ENCODE results near the gene APOBEC3C.
"Not testable (repeated sequence)": the region's sequence is repeated elsewhere in the genome, so short reads cannot be mapped to it uniquely, and the experiment has no call there.

The APOBEC3C gene

DNA sequence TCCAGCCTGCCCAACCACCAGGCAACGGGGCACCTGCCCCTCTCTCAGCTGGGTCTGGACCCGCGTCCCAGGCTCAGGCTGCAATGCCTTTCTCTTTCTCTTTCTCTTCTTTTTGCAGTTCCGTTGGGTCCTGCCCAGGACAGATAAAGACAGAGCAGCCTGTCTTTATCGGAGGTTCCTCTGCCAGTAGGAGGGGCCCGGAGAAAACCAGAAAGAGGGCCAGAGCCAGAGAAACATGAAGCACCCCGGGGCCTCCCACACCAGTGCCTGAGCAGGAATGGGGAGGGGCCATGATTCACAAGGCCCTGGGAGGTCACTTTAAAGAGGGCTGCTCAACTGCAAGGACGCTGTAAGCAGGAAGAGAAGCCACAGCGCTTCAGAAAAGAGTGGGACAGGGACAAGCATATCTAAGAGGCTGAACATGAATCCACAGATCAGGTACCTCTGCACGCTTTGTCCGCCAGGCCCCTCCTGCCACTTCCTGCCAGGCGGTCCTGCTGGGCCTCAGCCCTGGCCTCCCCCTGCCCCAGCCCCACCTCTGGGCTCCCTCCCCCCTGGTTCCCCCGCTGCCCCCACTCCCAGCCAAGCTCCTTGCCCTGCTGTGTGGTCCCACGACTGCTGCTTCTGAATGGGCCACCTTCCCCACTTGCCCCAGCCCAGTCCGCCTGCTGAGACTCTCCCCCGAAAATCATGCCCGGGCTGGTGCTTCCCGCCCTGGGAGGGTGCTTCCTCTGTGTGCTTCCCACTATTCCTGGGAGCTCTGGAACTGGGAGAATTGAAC is at the start of gene APOBEC3C:
TSS of gene APOBEC3C (plus strand) at position 316 of the 781 bp plus-strand sequence. CDS start at position 422, 106 bp downstream.
- peak; percentile 73 for DNase-seq

DNA sequence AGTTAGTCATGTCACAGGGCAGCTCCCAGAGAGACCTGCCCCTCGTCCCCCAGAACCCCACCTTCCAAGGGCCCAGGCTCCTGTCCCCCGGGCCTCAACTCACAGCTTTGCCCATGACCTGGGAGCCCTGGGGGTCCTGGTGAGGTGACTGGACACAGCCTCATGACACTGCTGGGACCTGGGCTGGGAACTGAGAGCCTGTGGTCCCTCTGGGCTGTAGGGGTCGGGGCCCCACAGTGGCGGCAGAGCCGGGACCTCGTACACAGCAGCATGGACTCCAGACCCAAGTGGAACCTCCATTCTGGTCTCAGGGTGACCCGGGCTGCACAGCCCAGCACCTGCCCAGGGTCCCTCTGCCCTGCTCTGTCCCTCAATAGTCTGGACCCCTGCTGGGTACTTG is 49.8 kb upstream of the APOBEC3C start:
- DNase-seq: no peak

DNA sequence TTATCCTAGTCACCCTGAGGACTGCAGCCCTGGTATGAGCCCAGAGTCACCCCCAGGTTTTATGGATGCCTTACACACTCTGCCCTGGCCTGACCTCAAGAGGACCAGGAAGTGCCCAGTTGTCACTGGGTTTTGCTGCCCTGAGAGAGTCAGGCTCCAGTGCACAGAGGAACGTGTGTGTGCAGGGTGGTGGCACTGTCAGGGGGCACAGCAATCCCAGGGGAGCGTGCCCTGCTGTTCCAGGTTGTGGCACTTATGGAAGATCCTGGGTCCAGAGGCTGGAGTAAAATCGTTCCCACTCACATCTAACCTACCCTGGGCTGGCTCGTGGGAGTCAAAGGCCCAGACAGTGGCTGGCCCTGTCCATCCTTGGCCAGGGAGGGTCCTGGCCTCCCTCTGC is 49.1 kb upstream of the APOBEC3C start:
- DNase-seq: no peak

DNA sequence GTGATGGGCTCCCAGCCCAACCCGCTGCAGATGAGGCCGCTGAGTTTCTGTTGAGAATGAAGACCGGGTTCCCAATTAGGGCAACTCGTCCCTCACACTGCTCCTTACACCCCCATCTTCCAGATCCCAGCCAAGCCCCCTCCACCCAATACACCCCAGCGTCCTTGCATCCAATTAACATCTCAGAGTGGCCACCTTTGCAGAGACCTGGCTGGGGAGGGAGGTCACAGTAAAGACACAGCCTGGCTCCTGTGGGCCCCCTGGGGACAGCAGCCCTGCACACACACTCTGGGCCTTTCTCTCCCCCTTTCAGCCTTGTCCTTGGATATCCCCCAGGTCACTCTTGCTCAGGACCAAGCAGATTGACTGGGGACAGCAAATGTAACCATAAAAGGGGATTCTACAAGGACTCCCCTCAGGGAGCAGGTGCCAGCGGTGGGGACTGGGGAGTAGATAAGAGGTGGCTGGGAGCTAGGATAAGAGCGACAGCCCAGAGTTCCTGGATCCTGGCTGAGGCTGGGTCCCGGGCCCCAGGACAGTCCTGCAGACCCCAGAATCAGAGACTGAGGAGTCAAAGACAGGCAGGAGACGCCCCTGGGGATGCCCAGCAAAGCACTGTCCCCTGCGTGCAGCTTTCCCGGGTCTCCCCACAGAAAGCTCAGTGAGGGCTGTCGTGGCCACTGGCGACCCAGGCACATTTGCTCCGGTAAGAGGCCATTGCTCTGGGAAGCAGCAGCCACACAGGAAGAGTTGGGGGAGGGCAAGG is 48.3 kb upstream of the APOBEC3C start:
- DNase-seq: no peak

DNA sequence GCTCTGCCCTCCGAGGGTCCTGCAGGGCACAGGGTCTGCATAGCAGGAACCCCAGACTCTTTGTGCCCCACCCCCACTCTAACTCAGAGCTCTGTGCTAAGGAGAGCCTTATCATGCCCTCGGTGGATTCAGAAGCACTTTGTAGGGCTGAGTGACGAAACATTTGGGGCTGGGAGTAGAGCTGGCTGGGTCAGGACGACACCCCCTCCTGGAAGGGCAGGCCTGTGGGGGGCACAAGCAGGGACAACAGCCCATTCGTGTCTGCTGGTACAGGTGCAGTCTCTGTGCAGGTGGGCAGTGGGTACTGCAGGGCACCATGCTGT is 47.7 kb upstream of the APOBEC3C start:
- DNase-seq: no peak

DNA sequence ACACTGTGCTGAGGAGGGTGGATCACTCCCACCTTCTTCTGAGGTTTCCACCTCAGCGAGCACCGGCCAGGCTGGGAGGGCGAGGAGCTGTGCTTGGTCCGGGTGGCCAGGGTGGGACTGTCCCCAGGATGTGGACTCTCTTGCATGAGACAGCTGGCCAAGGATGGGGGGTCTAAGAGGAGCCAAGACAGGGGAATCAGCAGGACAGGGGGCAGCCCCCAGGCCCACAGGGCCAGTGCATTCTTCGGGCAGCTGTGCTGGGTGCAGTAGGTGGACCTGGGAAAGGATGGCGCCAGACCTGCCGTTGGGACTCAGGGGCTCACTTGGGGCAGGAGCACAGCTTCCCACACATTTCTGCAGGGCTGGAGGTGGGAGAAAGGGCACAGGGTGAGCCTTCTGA is 47.1 kb upstream of the APOBEC3C start:
- DNase-seq: no peak

DNA sequence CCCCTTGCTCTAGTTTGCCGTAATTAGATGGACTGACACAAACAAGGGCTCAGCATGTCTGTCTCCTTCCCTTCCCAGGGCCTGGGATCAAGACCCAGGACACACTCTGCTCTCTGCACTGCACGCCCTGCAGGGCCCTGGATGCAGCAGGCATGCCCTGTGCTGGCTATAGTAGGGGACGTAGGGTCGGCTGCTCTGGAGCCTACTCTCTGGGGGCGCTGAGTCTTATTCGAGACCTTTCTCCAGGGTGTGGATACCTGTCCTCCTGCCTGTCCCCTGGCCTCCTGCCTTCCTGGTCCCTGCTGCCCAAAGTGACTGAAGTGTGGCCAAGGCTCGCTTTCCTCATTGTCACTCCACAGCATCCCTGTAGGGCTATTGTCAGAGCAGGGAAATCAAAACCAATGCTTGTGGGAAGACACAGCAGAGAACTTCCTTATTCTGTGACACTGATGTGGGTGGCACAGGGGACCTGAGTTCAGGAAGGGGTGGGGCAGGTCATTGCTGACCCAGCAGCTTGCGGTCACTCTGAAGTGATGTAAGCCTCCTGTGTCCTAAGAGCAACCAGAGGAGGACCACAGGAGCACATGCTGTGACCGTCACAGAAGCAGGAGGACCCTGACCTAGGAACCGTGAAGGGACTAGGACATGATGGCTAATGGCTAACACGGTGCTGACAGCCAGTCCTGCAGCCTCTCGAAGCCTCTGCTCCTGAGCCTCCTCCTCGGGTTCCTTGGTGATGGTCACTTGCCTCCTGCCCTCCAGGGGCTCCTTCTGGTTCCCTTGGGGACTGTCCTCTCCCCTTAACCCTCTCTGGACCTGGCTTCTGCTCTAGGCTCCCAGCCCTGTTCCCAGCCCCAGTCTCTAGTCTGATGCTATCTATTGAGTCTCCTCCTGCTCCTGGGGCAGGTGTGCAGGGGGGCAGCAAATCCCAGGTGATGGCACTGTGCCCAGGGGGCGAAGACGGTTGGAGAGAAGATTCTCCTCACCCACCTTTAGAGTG is 46.3 kb upstream of the APOBEC3C start:
- no peak for DNase-seq

DNA sequence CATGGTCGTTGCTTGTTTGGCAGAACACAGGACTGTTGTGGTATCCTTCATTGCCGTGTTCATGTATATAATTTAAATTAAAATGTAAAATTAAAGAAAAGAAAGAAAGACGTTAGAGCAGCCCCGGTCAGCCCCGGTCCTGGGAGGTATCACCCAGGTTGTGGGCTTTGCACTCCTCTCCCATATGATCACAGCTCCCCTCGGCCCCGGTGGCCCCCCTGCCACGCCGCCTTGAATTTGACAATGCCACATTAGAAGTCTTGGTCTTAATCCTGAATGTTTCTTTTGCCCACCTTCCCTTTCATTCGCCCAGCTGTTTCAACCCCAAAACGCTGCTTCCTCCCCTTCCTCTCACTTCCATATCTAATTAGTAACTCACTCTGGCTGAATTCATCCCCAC is 45.3 kb upstream of the APOBEC3C start:
- no peak for DNase-seq

DNA sequence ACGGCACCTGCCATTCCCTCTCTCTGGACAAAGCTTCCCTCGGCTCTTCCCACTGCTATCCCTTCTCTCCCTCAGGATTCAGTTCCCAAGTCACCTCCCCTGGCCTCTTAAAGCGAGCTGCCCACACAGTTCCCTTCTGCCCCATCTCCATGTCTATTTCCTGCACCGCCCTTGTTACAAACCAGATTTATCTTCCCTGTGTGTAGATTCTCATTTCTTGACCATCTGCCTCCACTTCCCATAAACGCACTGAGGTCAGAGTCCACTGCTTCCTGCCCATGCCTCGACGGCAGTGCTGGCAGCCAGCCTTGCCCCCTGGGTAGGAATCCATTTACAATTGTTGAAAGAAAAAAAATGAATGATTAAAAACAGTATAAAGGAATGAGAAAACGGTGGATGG is 43.5 kb upstream of the APOBEC3C start:
- DNase-seq: no peak

DNA sequence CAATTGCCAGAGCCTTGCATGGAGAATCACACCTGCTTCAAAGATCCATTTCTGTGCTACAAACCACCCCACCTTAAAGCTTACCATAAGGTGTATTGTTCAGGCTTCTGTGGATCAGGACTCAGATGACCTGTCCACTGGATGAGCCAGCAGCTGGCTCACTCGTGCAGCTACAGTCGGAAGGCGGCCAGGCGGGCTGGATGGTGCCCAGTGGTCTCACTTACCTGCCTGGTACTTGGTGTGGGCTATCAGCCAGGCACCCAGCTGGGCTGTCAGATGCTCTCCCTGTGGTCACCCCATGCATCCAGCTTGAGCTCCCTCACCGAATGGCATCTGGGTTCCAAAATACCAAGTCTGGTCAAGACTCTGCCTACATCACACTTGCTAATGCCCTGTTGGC is 42.9 kb upstream of the APOBEC3C start:
- DNase-seq: no peak

DNA sequence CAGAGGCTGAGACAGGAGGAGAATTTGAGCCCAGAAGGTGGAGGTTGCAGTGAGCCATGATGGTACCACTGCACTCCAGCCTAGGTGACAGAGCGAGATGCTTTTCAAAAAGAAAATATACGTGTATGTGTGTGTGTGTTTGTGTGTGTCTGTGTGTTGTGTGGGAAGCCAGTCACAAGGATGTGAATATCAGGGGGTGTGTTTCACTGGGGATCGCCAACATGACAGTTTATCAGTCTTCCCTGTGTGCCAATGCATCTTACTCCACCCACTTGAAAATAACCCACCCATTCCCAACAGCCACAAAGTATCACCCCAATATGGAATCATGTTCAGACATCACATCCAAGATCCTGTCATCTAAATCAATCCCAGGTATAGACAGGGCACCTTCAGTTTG is 42.3 kb upstream of the APOBEC3C start:
- DNase-seq: no peak

DNA sequence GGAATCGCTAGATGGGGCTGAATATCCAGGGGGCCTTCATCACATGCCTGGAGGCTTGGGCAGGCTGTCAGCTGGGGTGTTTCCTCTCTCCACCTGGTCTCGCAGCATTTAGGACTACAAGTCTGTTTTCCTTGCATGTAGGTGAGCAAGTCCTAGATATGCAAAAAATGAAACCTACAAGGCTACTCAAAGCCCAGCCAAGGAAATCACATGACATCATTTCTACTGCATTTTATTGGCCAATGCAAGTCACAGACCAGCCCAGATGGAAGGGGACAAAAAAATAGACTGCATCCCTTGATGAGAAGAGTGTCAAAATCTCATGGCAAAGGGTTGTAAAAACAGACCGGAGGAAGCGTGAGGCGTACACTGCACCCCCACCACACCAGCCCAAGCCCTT is 41.5 kb upstream of the APOBEC3C start:
- no peak for DNase-seq

DNA sequence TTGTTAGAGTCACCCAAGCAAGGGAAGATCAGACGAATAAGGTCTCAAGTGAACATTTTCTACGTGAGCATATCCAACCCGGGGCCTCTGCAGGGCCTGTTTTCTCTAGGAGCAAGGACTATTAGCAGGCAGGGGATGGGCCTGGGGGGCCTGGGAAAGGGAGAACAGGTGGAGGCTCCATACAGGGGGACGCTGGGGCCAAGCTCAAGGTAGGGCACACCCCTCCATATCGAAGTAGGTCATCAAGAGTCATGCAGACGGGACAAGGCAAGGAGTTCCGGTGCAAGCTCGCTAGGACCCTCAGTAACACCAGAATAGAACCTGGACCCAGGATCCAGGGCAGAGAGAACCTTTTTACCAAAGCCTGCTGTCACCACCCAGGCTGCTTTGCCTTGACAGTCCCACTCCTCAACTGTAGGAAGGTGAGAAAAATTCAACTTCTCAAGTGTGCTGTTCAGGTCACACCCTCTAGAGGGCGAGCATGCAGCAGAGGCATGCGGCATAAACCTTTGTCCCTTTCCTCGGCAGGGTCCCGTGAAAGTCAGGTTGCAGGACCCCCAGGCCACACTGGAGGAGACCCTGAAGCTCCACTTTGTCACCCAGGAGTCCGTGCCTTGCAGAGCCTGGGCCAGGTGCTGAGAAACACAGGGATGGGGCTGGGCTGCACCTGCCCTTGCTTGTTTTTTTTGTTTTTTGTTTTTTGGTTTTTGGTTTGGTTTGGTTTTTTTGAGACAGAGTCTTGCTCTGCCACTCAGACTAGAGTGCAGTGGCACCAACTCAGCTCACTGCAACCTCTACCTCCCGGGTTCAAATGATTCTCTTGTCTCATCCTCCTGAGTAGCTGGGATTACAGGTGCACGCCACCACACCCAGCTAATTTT is 40.5 kb upstream of the APOBEC3C start:
- peak; percentile 10 for DNase-seq

DNA sequence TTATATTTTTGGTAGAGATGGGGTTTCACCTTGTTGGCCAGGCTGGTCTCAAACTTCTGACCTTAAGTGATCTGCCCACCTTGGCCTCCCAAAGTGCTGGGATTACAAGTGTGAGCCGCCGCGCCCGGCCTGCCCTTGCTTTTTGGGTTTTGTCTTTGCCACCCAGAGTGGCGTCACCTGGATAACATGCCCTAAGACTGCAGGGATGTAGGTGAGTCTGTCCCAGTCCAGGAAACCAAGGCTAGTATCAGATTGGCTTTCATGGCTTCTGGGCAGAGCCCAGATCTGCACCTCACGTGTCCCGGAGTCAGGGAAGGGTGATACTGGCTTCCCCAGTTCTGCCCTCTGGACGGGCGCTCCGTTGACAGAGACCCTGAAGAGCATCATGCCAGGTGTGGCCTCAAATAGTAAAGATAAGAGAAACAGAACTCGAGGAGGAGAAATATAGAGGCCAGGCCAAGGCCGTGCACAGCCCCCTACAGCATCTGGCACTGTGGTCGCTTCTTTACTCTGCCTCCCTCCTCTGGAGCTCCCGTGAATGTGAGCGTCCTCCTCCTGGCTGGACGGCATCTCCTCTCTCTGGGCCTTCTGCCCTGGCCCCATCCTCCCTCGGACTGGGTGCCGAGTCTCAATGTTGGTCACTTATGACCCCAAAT is 39.8 kb upstream of the APOBEC3C start:
- DNase-seq: no peak

DNA sequence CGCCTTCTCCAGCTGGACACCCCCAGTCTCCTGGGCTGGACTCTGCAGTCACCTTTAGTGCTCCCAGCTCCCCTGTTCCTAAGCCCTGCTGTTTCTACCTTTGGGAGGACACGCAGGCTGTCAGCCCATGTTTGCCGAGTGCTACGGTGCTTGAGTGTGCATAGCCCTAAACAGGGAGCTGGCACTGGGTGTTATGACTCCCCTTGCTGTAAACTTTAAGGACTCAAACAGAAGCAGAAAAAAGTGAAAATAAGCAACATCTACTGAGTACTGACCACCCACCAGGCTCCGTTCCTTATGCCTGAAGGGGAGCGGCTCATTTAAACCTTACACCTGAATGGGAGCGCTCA is 39.3 kb upstream of the APOBEC3C start:
- DNase-seq: no peak

DNA sequence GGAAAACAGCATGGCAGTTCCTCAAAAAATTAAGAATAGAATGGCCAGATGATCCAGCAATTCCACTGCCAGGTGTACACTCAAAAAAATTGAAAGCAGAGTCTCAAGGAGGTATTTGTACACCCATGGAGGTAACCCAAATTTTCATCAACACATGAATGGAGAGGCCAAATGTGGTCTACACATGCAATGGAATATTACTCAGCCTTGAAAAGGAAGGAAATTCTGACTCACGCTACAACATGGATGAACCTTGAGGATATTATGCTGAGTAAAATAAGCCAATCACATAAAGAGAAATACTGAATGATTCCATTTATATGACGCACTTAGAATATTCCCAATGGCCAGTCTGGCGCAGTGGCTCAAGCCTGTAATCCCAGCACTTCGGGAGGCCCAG is 36.8 kb upstream of the APOBEC3C start:
- DNase-seq: not testable (repeated sequence)

DNA sequence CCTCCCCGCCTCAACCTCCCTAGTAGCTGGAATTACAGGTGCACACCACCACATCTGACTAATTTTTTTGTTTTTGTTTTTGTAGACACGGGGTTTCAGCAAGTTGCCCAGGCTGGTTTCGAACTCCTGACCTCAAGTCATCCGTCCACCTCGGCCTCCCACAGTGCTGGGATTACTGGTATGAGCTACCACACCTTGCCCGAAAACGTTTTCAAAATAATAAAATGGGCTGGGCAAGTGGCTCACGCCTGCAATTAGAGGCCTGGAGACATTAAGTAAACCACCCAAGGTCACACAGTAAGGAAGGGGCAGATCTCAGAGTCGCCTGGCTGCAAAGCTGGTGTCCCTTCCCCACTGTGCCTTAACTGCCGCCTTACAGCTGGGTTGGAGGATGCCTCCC is 33.5 kb upstream of the APOBEC3C start:
- not testable (repeated sequence) for DNase-seq

DNA sequence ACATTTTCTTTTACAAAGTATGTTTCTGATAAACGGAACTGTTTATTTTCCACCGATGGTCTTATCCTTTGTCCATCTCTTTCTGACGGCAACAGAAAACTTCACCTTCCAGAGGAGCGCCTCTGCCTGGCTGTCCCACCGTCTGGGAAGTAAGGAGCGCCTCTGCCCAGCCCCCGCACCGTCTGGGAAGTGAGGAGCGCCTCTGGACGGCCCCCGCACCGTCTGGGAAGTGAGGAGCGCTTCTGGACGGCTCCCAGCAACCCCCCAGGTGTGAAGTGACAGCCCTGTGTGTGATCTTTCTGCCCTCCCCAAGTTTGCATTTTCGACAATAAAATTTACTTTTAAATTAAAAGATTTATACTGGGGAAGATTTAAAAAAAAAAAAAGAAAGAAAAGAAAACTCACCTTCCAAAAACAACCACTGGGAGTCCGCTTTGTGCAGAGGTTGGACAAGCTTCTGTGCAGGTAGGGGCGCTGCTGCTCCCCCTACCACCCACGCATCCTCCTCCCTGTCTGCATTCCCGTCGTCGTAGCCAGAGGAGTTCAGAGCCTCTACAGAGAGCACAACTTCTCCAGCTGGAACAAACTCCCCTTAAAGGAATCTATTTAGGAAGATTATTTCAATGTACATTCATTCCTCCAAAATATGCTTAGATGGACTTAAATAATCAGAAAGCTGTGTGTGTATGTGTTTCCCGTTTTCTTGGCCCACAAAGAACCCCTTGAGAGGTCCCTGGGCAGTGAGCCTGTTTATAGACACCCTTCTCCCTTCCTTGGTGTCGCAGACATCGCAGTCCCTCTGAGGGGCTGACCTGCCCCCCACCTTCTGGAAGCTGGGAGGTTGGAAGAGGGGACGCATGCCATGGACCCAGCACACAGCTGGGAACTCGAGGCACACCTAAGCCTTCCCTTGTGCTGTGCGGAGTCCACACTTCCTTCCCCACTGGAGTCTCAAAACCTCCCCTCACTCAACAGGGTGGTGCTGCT is 32.8 kb upstream of the APOBEC3C start:
- no peak for DNase-seq

DNA sequence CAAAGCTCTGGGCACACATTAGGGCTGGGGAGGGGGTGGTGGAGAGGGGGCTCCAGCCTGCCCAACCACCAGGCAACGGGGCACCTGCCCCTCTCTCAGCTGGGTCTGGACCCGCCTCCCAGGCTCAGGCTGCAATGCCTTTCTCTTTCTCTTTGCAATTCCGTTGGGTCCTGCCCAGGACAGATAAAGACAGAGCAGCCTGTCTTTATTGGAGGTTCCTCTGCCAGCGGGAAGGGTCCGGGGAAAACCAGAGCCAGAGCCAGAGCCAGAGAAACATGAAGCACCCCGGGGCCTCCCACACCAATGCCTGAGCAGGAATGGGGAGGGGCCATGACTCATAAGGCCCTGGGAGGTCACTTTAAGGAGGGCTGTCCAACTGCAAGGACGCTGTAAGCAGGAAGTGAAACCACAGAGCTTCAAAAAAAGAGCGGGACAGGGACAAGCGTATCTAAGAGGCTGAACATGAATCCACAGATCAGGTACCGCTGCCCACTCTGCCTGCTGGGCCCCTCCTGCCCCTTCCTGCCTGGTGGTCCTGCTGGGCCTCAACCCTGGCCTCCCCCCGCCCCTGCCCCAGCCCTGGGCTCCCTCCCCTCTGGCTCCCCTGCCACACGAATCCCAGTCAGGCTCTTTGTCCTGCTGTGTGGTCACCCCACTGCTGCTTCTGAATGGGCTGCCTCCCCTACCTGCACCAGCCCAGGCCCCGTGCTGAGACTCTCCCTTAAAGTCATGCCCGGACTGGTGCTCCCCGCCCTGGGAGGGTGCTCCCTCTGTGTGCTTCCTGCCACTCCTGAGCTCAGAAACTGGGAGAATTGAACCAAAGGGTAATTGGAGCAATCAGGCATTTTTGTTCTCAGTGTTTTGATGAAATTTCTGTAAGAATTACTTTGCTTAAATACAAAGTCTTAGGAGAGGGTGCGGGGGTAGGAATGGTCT is 31.8 kb upstream of the APOBEC3C start, which contains the start of gene APOBEC3B:
TSS of gene APOBEC3B (plus strand) at position 356 of the 936 bp plus-strand sequence. CDS start at position 463, 107 bp downstream.
- DNase-seq: peak; percentile 40
